ENCODE measurements around the gene AGRN. TPM values are rescaled to one million over a fixed set of nuclear protein-coding genes. Genes with fewer than 3 reads are reported as not detected.
"Not testable (repeated sequence)": the region's sequence is repeated elsewhere in the genome, so short reads cannot be mapped to it uniquely, and the experiment has no call there.

AGRN gene
- total RNA-seq, 2 experiments from 2014 or later: 18.8 to 19.3 TPM

DNA sequence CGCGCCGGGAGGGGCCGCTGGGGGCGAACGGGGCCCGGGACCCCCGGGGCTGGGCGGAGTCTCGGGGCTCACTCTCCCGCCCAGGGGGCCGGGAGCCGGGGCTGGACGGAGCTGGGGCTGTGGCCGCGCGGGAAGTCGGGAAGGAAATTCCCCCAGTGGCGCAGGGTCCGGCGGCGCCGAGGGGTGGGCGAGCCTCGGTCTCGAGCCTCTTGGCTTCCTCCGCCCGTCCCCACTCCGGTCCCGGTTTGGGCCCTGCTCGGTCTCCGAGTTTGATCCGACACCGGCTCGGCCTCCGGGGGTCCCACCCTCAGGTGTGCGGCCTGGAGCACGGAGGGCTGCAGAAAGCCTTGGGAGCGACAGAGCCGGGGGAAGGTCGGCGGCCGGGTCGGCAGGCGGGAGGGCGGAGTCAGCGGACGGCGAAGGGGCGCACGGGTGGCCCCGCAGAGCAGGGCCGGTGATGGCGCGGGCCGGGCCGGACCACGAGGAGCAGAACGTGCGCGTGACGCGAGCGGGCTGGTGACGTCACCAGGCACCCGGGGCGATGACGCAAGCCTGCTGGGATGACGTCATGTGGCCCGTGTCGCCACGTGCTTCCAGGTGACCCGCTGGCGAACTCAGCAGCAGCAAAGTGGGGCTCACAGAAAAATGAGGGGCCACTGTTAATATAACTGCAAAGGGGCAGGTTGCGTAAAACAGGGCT is 19.4 kb upstream of the AGRN start:
- Mint-ChIP-seq H3K27ac (peak overlapping the region; percentile 68), H3K27me3 (peaks cover 22% of the 10 kb centered on the region), H3K4me1 (peaks cover 14% of the 10 kb centered on the region), H3K4me3 (peak overlapping the region; percentile 73), H3K36me3 (no peaks in the 10 kb centered on the region), H3K9me3 (no peaks in the 10 kb centered on the region)
- peak; percentile 79 for DNase-seq
- peak; percentile 5 for ATAC-seq (ENCODE audit: low read depth)
- POLR2A ChIA-PET: interaction anchor here (1.7 to 2.0 kb wide), 2 partner anchors 17 to 19 kb away, joined by 4 to 6 read pairs; no protein-coding TSS in a partner anchor

GRCh38 chr1:1001057-1001783 is 18.7 kb upstream of the AGRN start:
- H3K36me3 Mint-ChIP-seq: no peaks in the 10 kb centered on the region
- H3K27ac Mint-ChIP-seq: peak overlapping the region; percentile 68
- no peak for ATAC-seq (ENCODE audit: low read depth)
- peaks cover 18% of the 10 kb centered on the region for H3K27me3 Mint-ChIP-seq
- H3K4me1 Mint-ChIP-seq: peaks cover 14% of the 10 kb centered on the region
- POLR2A ChIA-PET: interaction anchor here (0.9 to 2.1 kb wide), 5 partner anchors 13 to 34 kb away, joined by 3 to 19 read pairs (median 6); partner anchors contain the start of genes ISG15 and PLEKHN1
- DNase-seq: no peak
- H3K4me3 Mint-ChIP-seq: peak overlapping the region; percentile 73
- no peaks in the 10 kb centered on the region for H3K9me3 Mint-ChIP-seq

DNA sequence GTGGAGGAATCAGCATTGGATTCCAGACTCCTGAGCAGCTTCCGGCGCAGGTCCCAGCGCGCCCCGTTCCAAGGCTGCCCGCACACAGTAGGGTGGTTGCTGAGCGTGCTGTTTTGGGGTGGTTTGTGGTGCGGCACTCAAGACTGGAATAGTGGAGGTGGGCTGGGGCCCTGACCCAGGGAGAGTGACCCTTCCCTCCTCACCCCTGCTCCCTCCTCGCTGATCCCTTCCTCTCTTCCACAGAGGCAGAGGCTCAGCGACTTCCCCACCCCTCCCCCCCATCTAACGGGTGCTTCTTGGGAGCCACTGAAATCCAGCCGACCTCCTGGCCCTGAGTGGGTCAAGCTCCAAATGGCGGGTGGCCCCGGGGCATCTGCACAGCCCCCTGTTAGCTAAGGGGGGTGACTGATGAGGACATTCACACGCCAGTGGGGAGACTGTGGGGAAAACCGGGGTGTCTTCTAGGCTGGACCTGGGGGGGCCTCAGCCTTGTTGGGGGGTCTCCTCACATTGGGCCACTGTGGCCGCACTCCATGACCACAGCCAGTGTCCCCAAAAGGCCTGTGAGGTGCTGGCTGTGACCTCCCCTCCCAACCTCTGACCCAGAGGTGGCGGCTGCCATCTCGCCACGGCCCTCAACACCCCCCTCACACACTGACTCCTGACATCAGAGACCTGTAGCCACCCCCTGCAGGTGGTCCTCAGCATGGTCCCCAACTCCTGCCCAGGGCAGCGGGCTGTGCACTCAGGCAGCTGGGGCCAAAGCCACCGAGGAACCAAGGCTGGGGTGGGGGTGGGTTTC is 16.1 kb upstream of the AGRN start:
- H3K36me3 Mint-ChIP-seq: no peaks in the 10 kb centered on the region
- ATAC-seq (ENCODE audit: low read depth): no peak
- peaks cover 15% of the 10 kb centered on the region for H3K4me1 Mint-ChIP-seq
- H3K27ac Mint-ChIP-seq: no peak overlapping the region
- no peak for DNase-seq
- no peaks in the 10 kb centered on the region for H3K9me3 Mint-ChIP-seq
- POLR2A ChIA-PET: interaction anchor here (4.1 kb wide), 1 partner anchor 10 kb away, joined by 28 read pairs; the partner anchor contains the start of gene ISG15
- H3K4me3 Mint-ChIP-seq: no peak overlapping the region
- H3K27me3 Mint-ChIP-seq: peaks cover 10% of the 10 kb centered on the region

DNA sequence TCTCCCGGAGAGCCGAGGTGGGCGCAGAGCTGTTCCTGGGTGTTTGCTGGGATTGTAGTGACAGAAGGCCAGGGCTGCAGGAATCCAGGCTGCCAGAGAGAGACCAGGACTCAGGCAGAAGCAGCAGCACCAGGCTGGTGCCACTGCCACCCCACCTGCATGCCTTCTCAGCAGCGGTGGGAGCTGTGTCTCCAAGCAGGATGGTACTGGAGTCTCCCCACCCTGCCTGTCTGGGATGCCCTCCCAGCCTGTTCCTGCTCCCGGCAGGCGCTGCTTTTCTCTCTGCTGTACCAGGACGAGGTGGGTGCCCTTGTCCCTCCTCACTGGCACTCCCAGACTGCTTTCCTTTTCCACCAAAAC is 15.5 kb upstream of the AGRN start:
- peak overlapping the region; percentile 60 for H3K4me3 Mint-ChIP-seq
- peaks cover 9% of the 10 kb centered on the region for H3K27me3 Mint-ChIP-seq
- ATAC-seq (ENCODE audit: low read depth) (no peak), DNase-seq (no peak)
- H3K9me3 Mint-ChIP-seq: no peaks in the 10 kb centered on the region
- POLR2A ChIA-PET: interaction anchor here (1.2 to 4.1 kb wide), 2 partner anchors 10 to 60 kb away, joined by 3 to 28 read pairs; partner anchors contain the start of gene ISG15
- peak overlapping the region; percentile 74 for H3K27ac Mint-ChIP-seq
- H3K4me1 Mint-ChIP-seq: peaks cover 15% of the 10 kb centered on the region
- H3K36me3 Mint-ChIP-seq: no peaks in the 10 kb centered on the region

DNA sequence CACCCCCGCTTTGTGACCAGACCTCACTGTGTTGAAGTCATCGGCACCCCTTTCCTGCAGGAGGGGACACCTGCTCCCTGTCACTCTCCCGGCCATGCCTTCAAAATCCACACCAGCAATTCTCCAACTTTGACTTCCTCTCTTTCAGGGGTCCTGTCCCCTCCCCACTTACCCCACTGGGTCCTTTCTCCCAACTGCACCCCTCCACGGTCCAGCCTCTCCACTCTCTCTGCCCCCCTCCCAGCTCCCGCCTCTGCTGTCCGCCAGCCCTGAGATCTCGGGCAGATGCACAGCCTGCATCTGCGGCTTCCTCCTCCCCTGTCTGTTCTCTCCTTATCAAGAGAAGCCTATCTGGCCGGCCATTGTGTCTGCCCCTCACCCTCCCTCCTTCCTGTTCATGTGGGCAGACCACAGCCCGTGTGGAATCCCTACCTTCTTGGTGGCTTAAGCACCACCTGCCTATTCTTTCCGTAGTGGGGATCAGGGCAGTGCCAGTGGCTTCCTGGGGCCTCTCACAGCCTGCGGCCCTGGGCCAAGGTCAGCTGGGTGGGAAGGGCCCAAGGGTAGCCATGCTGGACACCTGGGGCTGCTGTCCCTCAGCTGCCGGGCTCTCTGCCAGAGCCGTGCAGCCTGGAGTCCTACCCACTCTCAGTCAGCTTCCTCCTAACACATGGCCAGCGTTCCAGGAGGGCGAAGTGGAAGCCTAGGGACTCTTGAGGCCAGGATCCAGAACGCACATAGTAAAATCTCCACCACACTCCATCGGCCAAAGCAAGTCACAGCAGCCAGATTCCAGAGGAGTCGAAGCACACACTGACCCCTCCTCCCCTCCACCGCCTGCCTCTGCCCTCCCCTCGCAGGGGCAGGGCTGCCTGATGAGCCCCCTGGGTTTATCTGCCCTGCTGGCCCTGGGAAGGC is 14.9 kb upstream of the AGRN start:
- POLR2A ChIA-PET: interaction anchor here (1.2 to 4.1 kb wide), 2 partner anchors 9 to 59 kb away, joined by 3 to 28 read pairs; partner anchors contain the start of gene ISG15
- peak overlapping the region; percentile 60 for H3K4me3 Mint-ChIP-seq
- peak; percentile 64 for DNase-seq

DNA sequence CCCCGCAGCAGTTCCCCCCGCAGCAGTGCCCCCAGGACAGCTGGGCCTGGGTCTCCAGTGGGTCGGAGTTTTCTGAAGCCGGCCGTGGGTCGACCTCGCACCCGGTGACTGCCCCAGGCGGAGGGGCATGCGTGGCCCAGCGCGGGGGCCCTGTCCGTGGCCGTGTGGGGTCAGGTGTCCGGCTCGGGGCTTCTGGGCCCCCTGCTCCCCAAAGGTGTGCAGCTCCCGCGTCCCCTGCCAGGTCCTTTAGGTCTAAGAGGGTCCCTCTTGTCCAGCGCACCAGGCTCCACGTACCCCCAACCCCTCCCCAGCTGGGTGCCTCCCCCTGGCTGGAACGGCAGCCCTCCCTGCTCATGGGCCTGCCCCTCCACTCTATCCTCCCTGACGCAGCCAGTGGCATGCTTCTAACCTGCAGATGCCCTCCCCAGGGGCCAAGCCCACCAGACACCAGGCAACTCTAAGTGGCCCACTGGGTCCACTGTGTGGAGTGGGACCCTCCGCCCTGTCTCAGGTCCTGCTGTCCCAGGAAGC is 14.1 kb upstream of the AGRN start:
- no peak for ATAC-seq (ENCODE audit: low read depth)
- Mint-ChIP-seq H3K27ac (no peak overlapping the region), H3K4me1 (peaks cover 14% of the 10 kb centered on the region), H3K9me3 (no peaks in the 10 kb centered on the region), H3K27me3 (peaks cover 8% of the 10 kb centered on the region), H3K36me3 (no peaks in the 10 kb centered on the region), H3K4me3 (no peak overlapping the region)
- POLR2A ChIA-PET: interaction anchor here (1.2 to 4.1 kb wide), 2 partner anchors 8 to 58 kb away, joined by 3 to 28 read pairs; partner anchors contain the start of gene ISG15
- no peak for DNase-seq

More for the DNA sequence above, 14.9 kb upstream of the AGRN start:
- peak overlapping the region; percentile 74 for H3K27ac Mint-ChIP-seq
- peaks cover 9% of the 10 kb centered on the region for H3K27me3 Mint-ChIP-seq
- no peaks in the 10 kb centered on the region for H3K9me3 Mint-ChIP-seq
- peak; percentile 41 for ATAC-seq (ENCODE audit: low read depth)
- H3K4me1 Mint-ChIP-seq: peaks cover 15% of the 10 kb centered on the region
- no peaks in the 10 kb centered on the region for H3K36me3 Mint-ChIP-seq

DNA sequence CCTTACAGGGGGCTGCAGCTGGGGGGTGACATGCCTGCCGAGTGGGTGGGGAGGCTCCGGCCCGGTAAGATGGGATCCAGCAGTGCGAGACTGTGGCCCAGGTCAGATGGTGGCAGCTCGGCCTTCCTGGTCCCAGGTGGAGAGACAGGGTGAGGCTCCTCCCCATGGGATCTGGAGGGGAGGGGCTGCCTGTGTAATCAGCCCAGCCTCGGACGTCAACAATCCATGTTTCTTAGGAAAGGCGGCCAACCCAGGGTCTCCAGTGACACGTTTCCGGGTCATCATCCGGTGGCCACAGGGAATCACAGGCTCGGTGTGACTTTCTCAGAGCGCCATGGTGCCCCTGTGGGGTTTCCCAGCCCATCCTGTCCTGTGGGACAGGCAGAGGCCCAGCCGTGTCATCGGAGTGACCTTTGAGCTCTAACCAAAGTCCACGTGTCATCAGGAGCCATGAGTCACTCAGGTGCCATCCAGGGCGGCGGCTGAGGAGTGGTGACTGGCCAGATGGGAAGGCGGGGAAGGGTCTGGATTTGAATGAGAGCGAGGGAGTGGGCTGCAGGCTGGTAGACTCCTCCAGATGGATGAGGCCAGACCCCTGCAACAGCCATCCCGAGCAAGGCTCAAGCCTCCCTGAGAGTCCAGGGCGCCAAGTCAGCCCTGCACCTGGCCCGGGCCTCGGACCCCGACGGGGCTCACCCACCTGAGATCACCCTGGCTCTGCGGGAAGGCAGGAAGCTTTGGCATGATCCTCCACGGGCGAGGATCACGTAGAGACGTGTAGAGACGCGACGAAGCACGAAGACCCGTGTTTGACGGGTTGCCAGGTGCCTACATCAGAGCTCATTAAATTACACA is 13.4 kb upstream of the AGRN start:
- ATAC-seq (ENCODE audit: low read depth): no peak

GRCh38 chr1:1010131-1010530 is 9.8 kb upstream of the AGRN start:
- H3K4me3 Mint-ChIP-seq; DNase-seq; H3K27me3 Mint-ChIP-seq; ATAC-seq (ENCODE audit: low read depth); H3K9me3 Mint-ChIP-seq; H3K27ac Mint-ChIP-seq; POLR2A ChIA-PET: not testable (repeated sequence)
- H3K36me3 Mint-ChIP-seq: peaks cover 19% of the 10 kb centered on the region
- peaks cover 23% of the 10 kb centered on the region for H3K4me1 Mint-ChIP-seq

More for the DNA sequence above, 13.4 kb upstream of the AGRN start:
- H3K9me3 Mint-ChIP-seq: no peaks in the 10 kb centered on the region
- peaks cover 3% of the 10 kb centered on the region for H3K27me3 Mint-ChIP-seq
- H3K36me3 Mint-ChIP-seq: no peaks in the 10 kb centered on the region
- H3K27ac Mint-ChIP-seq: no peak overlapping the region
- no peak overlapping the region for H3K4me3 Mint-ChIP-seq
- DNase-seq: no peak
- POLR2A ChIA-PET: interaction anchor here (4.1 kb wide), 1 partner anchor 8 kb away, joined by 28 read pairs; the partner anchor contains the start of gene ISG15
- peaks cover 15% of the 10 kb centered on the region for H3K4me1 Mint-ChIP-seq

GRCh38 chr1:1011396-1011949 is 8.4 kb upstream of the AGRN start:
- no peak overlapping the region for H3K4me3 Mint-ChIP-seq
- H3K9me3 Mint-ChIP-seq: no peaks in the 10 kb centered on the region
- POLR2A ChIA-PET: interaction anchor here (1.2 kb wide), 1 partner anchor 364 kb away, joined by 3 read pairs; the partner anchor contains the start of gene AURKAIP1
- H3K27me3 Mint-ChIP-seq: no peaks in the 10 kb centered on the region
- peaks cover 21% of the 10 kb centered on the region for H3K36me3 Mint-ChIP-seq
- peak overlapping the region; percentile 42 for H3K27ac Mint-ChIP-seq
- no peak for ATAC-seq (ENCODE audit: low read depth)
- no peak for DNase-seq
- peaks cover 19% of the 10 kb centered on the region for H3K4me1 Mint-ChIP-seq

GRCh38 chr1:1012736-1013104 is 7.2 kb upstream of the AGRN start:
- Mint-ChIP-seq H3K36me3 (peaks cover 30% of the 10 kb centered on the region), H3K4me1 (peaks cover 24% of the 10 kb centered on the region), H3K27ac (peak overlapping the region; percentile 95), H3K4me3 (peak overlapping the region; percentile 87)
- peak; percentile 5 for ATAC-seq (ENCODE audit: low read depth)
- not testable (repeated sequence) for DNase-seq, H3K27me3 Mint-ChIP-seq, H3K9me3 Mint-ChIP-seq
- POLR2A ChIA-PET: interaction anchor here (0.7 to 3.5 kb wide), 14 partner anchors 7 to 1818 kb away, joined by 3 to 28 read pairs (median 6); partner anchors contain the start of genes AURKAIP1 and UBE2J2

Measured in activated naive CD8-positive, alpha-beta T cell treated with anti-CD3 and anti-CD28 coated beads, Interleukin-2, amount 10 ng/mL, durations not matched to agents 7 days and 5 days (primary cell).